Measurements from ENCODE around the gene PDHX.
"Not testable (repeated sequence)": the region's sequence is repeated elsewhere in the genome, so short reads cannot be mapped to it uniquely, and the experiment has no call there.

PDHX gene

DNA sequence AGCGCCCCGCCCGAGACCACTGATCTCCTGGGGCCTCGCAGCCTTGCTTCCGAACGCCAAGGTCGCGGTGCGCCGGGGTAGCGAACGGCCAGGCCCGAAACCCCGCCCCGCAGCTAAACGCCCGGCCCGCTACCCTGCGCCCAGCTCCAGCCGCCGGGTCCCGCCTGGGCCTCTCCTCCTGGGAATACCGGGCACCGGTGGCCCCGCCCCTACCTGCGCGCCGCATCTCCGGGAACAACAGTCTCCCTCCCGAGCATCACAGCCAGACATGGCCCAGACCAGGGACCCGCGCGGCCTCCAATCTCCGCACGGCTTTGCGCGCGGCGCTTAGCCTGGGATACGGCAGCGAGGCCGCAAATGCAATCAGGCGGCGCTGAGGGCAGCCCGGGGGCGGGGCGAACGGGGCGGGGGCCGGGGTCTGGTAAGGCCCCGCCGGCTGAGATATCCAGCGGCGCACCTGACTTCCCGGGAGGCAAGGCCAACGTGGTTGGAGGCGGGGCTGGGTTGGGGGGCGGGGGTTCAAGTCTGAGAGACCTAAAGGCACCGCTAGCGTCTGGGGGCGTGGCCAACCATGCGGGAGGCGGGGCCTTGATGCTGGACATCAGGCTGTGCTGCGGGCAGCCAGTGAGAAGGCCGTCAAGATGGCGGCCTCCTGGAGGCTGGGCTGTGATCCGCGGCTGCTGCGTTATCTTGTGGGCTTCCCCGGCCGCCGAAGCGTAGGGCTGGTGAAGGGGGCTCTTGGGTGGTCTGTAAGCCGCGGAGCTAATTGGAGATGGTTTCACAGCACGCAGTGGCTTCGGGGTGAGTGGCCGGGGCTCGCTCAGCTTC, at the start of gene PDHX, which contains the start of gene APIP:
PDHX (plus strand) TSS at position 604 of the 828 bp plus-strand sequence; CDS start at position 642, 38 bp downstream.
APIP (minus strand) TSS at position 365 of the 828 bp plus-strand sequence; CDS start at position 270, 95 bp downstream.
- peak; percentile 98 to 99 for DNase-seq

GRCh38 chr11:34869425-34869824, 47.0 kb upstream of the PDHX start:
- DNase-seq = no peak

- DNase-seq = no peak
These were observed 45.7 kb upstream of the PDHX start for GRCh38 chr11:34870548-34871196.

- DNase-seq = no peak
These were observed 42.2 kb upstream of the PDHX start for GRCh38 chr11:34874202-34874601.

DNA sequence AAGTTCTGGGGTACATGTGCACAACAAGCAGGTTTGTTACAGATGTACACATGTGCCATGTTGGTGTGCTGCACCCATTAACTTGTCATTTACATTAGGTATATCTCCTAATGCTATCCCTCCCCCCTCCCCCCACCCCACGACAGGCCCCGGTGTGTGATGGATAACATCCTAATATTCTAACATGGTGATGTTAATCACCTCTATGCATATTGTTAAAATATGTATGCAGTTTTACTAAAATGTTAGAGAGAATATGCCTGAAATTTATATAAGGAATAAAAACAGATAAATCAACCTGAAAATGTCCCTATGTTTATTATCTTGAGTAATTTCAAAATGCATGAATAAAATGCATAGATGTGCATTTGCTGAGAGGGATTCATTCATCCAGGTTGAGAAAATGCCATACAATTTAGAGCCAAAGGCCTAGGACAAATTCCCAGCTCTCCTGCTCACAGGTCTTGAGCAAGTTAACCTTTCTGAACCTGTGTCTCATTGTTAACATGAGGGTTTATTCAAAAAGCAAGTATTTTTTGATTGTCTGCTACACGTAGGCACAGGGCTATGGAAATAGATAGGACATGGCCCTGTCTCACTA, 38.9 kb upstream of the PDHX start:
- no peak for DNase-seq

GRCh38 chr11:34881900-34882299, 34.5 kb upstream of the PDHX start:
- DNase-seq = no peak

DNA sequence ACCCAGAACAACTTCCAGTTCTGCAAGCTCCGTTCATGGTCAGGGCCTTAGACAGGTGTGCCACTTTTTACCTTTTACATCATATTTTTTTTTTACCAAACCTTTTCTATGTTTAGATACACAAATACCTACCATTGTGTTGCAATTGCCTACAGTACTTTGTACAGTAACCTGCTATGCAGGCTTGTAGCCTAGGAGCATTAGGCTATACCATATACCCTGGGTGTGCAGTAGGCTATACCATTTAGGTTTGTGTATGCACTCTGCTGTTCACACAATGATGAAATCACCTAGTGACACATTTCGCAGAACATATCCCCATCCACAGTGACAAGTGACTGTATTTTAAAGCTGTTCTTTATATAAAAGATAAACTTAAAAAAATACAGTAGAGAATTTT, 29.8 kb upstream of the PDHX start:
- no peak for DNase-seq

- no peak for DNase-seq
These were observed 29.2 kb upstream of the PDHX start for GRCh38 chr11:34887260-34887659.

- no peak for DNase-seq
These were observed 26.3 kb upstream of the PDHX start for GRCh38 chr11:34890089-34890488.

DNA sequence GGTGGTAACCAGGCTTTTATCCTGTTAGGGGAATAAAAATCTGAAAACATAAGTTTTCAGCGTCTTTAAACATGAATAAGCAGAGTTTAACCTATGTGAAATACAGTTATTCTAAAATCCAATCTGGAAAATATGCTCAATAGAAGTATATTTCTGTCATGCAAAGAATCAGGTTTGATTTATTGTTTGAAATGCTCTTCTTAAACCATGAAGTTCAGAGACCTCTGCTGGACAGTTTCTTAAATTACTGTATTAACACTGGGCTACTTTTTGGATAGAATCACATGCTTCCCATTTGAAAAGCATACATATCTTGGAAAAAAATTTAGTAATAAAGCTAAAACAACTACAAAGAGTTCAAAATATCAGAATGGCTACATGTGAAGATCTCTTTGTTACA, 25.6 kb upstream of the PDHX start:
- DNase-seq = no peak

DNA sequence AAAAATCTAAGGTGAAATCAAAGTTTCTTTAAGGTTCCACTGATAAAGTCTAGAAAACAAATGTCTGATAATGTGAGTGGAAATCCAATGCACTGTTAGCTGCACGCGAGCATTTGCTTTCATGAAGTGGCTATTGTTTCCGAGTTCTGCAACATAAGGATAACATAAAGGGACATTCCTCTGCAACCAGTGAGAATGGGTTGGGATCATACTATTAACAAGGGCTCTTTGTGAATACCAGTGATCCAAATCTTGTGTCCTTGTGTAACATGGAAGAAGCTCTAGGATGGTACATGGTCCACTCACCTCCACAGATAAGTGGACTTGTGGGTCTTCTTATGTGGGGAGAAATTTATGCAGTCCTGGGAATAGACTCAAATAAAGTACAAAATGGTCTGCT, 24.8 kb upstream of the PDHX start:
- no peak for DNase-seq

DNA sequence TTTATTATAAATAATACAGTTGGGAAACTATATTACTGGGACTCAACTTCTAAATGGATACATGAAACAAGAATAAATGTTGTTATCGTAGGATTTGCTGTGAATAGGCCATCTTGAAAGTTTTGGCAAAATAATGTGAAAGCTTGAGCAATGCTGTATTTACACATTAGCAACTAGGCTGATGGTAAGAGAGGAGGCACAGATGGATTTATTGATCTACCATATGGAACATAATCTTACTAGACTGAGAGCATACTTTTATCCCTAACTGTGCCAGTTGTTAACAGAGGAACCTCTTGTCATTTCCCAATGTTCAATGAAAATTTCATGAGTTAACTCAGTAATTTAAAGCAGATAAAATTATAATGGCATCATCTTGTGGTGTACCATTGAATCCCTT, 23.0 kb upstream of the PDHX start:
- no peak for DNase-seq

DNA sequence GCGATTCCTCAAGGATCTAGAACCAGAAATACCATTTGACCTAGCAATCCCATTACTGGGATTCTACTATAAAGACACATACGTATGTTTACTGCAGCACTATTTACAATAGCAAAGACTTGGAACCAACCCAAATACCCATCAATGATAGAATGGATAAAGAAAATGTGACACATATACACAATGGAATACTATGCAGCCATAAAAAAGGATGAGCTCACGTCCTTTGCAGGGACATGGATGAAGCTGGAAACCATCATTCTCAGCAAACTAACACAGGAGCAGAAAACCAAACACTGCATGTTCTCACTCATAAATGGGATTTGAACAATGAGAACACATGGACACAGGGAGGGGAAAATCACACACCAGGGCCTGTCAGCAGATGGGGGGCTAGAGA, 20.2 kb upstream of the PDHX start:
- DNase-seq = not testable (repeated sequence)

- DNase-seq = no peak
These were observed 19.1 kb upstream of the PDHX start for GRCh38 chr11:34897171-34897870.

DNA sequence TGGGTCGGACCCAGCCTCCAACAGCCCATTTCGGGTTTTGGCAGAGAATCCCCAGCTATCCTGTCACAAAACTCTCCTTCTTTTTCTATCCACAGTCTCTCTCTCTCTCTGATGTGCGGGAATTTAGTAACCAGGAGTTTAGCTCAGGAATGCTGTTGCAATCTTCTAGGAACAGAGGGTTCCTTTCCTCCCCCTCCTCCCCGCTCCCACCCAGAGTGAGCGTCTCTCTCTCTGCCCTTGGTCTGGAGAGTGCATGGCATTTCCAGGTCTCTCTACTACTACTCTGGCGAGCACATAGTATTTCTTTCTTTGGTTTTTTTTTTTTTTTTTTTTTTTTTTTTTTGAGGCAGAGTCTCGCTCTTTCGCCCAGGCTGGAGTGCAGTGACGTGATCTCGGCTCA, 17.9 kb upstream of the PDHX start:
- no peak for DNase-seq

DNA sequence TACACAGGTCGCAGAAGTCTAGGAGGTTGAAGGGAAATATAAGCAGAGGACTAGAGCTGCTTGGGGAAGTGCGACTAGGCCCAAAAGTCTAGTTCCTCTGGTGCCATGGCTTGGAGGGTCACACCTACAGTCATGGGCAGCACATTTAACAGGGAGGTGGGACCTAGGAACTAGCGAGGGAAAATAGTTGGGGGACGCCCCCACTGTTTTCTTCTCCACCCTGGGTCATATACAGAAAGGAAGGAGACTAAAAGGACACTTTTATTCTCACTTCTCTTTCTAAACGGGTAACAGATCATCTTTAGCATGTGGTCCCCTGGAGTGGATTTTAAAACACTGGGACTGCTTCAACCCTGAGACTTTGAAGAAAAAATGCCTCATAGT, 16.8 kb upstream of the PDHX start:
- DNase-seq = peak in 1 of 2 experiments; percentile 16

- DNase-seq = no peak
These were observed 11.9 kb upstream of the PDHX start for GRCh38 chr11:34904421-34904955.

GRCh38 chr11:34905666-34906065, 10.8 kb upstream of the PDHX start:
- DNase-seq = no peak

GRCh38 chr11:34907934-34908593, 8.4 kb upstream of the PDHX start:
- DNase-seq = no peak

GRCh38 chr11:34909415-34909814, 7.0 kb upstream of the PDHX start:
- DNase-seq = no peak

GRCh38 chr11:34909955-34910354, 6.5 kb upstream of the PDHX start:
- no peak for DNase-seq

GRCh38 chr11:34910817-34911216, 5.6 kb upstream of the PDHX start:
- no peak for DNase-seq
